CD4-positive, alpha-beta T cell treated with Interleukin-12 subunit alpha and Interleukin-12 subunit beta, for 1 hour (primary cell): ENCODE results near the gene NOM1.

Source experiments
- DNase-seq: peaks from one replicate; pipeline ENCODE4 v3.0.0-alpha.2; 2020

The NOM1 gene

GRCh38 chr7:157004521-157005455 lies 55.3 kb downstream of the NOM1 start:
- DNase-seq, result no peak

- DNase-seq, result no peak
Observed at GRCh38 chr7:157005456-157006204, 56.1 kb downstream of the NOM1 start.

GRCh38 chr7:157006205-157006747 lies 56.8 kb downstream of the NOM1 start:
- DNase-seq, result no peak

- no peak for DNase-seq
Observed at GRCh38 chr7:157006829-157007469, 57.4 kb downstream of the NOM1 start.

GRCh38 chr7:157007470-157008066 lies 58.1 kb downstream of the NOM1 start:
- no peak for DNase-seq

GRCh38 chr7:157008206-157009169 lies 59.0 kb downstream of the NOM1 start:
- no peak for DNase-seq

- no peak for DNase-seq
Observed at GRCh38 chr7:157009170-157009777, 59.8 kb downstream of the NOM1 start.

- no peak for DNase-seq
Observed at GRCh38 chr7:157009778-157010587, 60.5 kb downstream of the NOM1 start.

GRCh38 chr7:157010588-157011332 lies 61.2 kb downstream of the NOM1 start, which contains the start of gene MNX1:
MNX1 (minus strand) TSS chr7:157010663; CDS start chr7:157010350, 313 bp downstream.
- DNase-seq, result peak; percentile 57

GRCh38 chr7:157011333-157012112 lies 62.0 kb downstream of the NOM1 start:
- no peak for DNase-seq

- no peak for DNase-seq
Observed at GRCh38 chr7:157012113-157012547, 62.6 kb downstream of the NOM1 start.

- no peak for DNase-seq
Observed at GRCh38 chr7:157013101-157013500, 63.6 kb downstream of the NOM1 start.

- no peak for DNase-seq
Observed at GRCh38 chr7:157013602-157014549, 64.4 kb downstream of the NOM1 start.

- DNase-seq, result no peak
Observed at GRCh38 chr7:157014635-157015555, 65.4 kb downstream of the NOM1 start.

GRCh38 chr7:157016024-157016351 lies 66.5 kb downstream of the NOM1 start:
- no peak for DNase-seq
